Measurements from ENCODE around the gene LRIF1. TPM values are rescaled to one million over a fixed set of nuclear protein-coding genes. Genes with fewer than 3 reads are reported as not detected.

The LRIF1 gene
- total RNA-seq, 4 donors from 2014 or later, result 0.20 to 10.1 (median 7.6) TPM

DNA sequence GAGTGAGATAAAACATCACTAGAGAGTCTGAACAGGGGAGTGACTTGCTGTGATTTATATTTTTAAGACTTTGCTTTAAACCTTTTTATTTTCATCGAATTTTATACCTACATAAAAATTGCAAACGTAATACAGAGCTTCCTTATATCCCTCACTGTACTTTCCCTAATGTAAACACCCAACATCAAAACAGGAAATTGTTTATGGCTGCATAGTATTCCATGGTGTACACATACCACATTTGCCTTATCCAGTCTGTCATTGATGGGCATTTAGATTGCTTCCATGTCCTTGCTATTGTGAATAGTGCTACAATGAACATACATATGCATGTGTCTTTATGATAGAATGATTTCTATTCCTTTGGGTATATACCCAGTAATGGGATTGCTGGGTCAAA, 34.8 kb downstream of the LRIF1 start:
- H3K27me3 ChIP-seq, result no peaks in the 10 kb centered on the region
- WGBS, 2 donors (ENCODE audit: low coverage in 1 of 2), result 60 to 61% methylated on average over 2 of the region's 2 CpGs
- TF ChIP-seq, protein P1, sequence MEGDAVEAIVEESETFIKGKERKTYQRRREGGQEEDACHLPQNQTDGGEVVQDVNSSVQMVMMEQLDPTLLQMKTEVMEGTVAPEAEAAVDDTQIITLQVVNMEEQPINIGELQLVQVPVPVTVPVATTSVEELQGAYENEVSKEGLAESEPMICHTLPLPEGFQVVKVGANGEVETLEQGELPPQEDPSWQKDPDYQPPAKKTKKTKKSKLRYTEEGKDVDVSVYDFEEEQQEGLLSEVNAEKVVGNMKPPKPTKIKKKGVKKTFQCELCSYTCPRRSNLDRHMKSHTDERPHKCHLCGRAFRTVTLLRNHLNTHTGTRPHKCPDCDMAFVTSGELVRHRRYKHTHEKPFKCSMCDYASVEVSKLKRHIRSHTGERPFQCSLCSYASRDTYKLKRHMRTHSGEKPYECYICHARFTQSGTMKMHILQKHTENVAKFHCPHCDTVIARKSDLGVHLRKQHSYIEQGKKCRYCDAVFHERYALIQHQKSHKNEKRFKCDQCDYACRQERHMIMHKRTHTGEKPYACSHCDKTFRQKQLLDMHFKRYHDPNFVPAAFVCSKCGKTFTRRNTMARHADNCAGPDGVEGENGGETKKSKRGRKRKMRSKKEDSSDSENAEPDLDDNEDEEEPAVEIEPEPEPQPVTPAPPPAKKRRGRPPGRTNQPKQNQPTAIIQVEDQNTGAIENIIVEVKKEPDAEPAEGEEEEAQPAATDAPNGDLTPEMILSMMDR (IDR thresholded peaks at IDR 0.05), result no peak
- no peak overlapping the region for H3K27ac ChIP-seq
- in situ Hi-C loops (cut with MboI; ENCODE audit: low pct_ligation_motif_present in 1 of 4, low pct_unique_long_range_greater_than_20kb in 1 of 4, low sequenced_read_pairs in 3 of 4), result no loop called here
- intact Hi-C loops (cut with DNase I; ENCODE audit: low total_unique reads), result no loop called here
- H3K36me3 ChIP-seq, result no peaks in the 10 kb centered on the region
- DNase-seq, result no peak
- H3K4me3 ChIP-seq, result no peak overlapping the region
- H3K4me1 ChIP-seq, result no peaks in the 10 kb centered on the region
- peaks cover 0 to 3% of the 10 kb centered on the region in 2 donors for H3K9me3 ChIP-seq

DNA sequence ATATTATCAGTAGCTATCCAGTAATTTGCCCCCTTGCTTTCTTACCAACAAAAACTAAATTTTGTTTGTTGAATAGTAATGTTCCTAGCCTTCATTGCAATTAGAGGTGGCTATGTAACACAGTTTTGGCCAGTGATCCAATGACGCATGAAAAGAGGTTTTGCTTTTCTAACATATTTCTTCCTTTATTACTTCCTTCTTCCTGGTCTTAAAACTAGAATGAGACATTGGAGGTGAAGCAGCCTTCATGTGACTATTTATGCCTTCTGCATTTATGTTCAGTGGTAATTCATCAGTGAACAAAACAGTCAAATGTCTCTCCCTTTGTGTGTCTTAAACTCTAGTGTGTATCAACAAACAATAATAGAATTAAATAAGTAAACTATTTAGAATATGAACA, 35.5 kb downstream of the LRIF1 start:
- Histone ChIP-seq H3K4me1 (no peaks in the 10 kb centered on the region), H3K4me3 (no peak overlapping the region), H3K36me3 (no peaks in the 10 kb centered on the region), H3K9me3 (peaks cover 0 to 3% of the 10 kb centered on the region in 2 donors), H3K27me3 (no peaks in the 10 kb centered on the region), H3K27ac (no peak overlapping the region)
- 44 to 48% methylated on average over 1 of the region's 1 CpG for WGBS, 2 donors (ENCODE audit: low coverage in 1 of 2)
- in situ Hi-C loops (cut with MboI; ENCODE audit: low pct_ligation_motif_present in 1 of 4, low pct_unique_long_range_greater_than_20kb in 1 of 4, low sequenced_read_pairs in 3 of 4), result no loop called here
- intact Hi-C loops (cut with DNase I; ENCODE audit: low total_unique reads), result no loop called here
- TF ChIP-seq POLR2AphosphoS5 (IDR thresholded peaks at IDR 0.05), result no peak
- TF ChIP-seq, protein P1 (IDR thresholded peaks at IDR 0.05), result no peak
- TF ChIP-seq EP300 (IDR thresholded peaks at IDR 0.05; ENCODE audit: low read depth), result no peak
- TF ChIP-seq POLR2A (IDR thresholded peaks at IDR 0.05), result no peak
- DNase-seq, result no peak

DNA sequence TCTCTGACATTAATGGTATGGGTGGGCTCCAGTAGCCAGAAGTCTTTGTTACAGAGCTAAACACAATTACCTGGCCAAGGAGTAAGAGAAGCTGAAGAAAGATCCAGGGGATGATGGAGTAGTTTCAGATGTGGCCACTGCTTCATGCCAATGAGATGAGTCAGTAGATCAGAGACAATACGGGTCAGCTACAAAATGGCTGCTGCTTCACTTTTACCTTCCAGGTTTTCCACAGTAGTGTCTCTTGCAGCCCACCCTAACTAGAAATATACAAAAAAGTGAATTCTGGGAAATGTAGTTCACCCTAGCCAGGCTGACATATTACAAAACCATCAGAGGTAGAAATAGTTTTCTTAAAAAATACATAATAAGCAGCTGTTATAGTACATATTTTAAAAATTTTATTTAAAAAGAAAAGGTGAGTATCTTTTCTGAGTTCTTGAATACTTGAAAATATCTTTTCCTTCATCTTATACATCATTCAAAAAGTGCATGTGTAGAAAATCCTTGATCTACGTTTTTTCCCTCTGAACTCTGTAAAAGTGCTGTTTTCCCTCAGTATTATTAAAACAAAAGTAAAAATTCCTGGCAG, 36.1 kb downstream of the LRIF1 start:
- intact Hi-C loops (cut with DNase I; ENCODE audit: low total_unique reads), result no loop called here
- DNase-seq, result no peak
- no peaks in the 10 kb centered on the region for H3K27me3 ChIP-seq
- 80 to 81% methylated on average over 2 of the region's 2 CpGs for WGBS, 2 donors (ENCODE audit: low coverage in 1 of 2)
- no peak overlapping the region for H3K4me3 ChIP-seq
- H3K4me1 ChIP-seq, result no peaks in the 10 kb centered on the region
- in situ Hi-C loops (cut with MboI; ENCODE audit: low pct_ligation_motif_present in 1 of 4, low pct_unique_long_range_greater_than_20kb in 1 of 4, low sequenced_read_pairs in 3 of 4), result no loop called here
- TF ChIP-seq, protein P1 (IDR thresholded peaks at IDR 0.05), result no peak
- TF ChIP-seq EP300 (IDR thresholded peaks at IDR 0.05; ENCODE audit: low read depth) (no peak), POLR2A (IDR thresholded peaks at IDR 0.05) (no peak), POLR2AphosphoS5 (IDR thresholded peaks at IDR 0.05) (no peak)
- H3K36me3 ChIP-seq, result no peaks in the 10 kb centered on the region
- H3K27ac ChIP-seq, result no peak overlapping the region
- peaks cover 0 to 3% of the 10 kb centered on the region in 2 donors for H3K9me3 ChIP-seq

DNA sequence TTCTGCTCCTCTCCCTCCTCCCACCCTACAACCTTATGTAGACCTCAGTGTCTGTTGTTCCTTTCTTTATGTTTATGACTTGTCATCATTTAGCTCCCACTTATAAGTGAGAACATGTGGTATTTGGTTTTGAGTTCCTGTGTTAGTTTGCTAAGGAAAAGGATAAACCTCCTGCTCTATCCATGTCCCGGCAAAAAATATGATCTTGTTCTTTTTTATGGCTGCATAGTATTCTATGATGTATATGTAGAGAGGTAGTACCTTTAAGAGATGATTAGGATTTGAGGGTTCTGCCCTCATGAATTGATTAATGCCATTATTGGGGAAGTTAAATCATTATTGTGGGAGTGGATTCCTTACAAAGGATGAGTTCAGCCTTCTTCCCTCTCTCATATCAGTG, 41.8 kb downstream of the LRIF1 start:
- Histone ChIP-seq H3K9me3 (no peaks in the 10 kb centered on the region), H3K4me1 (peaks cover 0 to under 1% (median 0%) of the 10 kb centered on the region in 4 donors), H3K27ac (no peak overlapping the region), H3K36me3 (no peaks in the 10 kb centered on the region), H3K4me3 (no peak overlapping the region), H3K27me3 (no peaks in the 10 kb centered on the region)
- 100% methylated on average over 1 of the region's 1 CpG for WGBS, 2 donors (ENCODE audit: low coverage in 1 of 2)
- no peak for DNase-seq
- TF ChIP-seq, protein P1 (IDR thresholded peaks at IDR 0.05), result no peak
- TF ChIP-seq POLR2A (IDR thresholded peaks at IDR 0.05) (no peak), EP300 (IDR thresholded peaks at IDR 0.05; ENCODE audit: low read depth) (no peak), POLR2AphosphoS5 (IDR thresholded peaks at IDR 0.05) (no peak)
- intact Hi-C loops (cut with DNase I; ENCODE audit: low total_unique reads), result no loop called here
- in situ Hi-C loops (cut with MboI; ENCODE audit: low pct_ligation_motif_present in 1 of 4, low pct_unique_long_range_greater_than_20kb in 1 of 4, low sequenced_read_pairs in 3 of 4), result no loop called here

Data from transverse colon (tissue), 4 donors.